Keratinocyte (primary cell): Measurements from ENCODE around the gene EPOP. TPM values are rescaled to one million over a fixed set of nuclear protein-coding genes. Genes with fewer than 3 reads are reported as not detected.

Source experiments
- DNase-seq: peaks from one replicate; pipeline ENCODE4 v3.0.0-alpha.2; 2011; ENCODE audit warnings: low read depth, missing footprints, low spot score
- FAIRE-seq: peaks from 2 replicates; lab custom pipeline; 2011; peaks lifted over from hg19 to GRCh38; lab: Jason Lieb, UNC
- H2AFZ ChIP-seq: 2 replicates; pipeline ENCODE4 v1.6.0; 2012; ENCODE audit warnings: low read length, control low read depth, inconsistent platforms; ENCODE audit not compliant: control insufficient read depth
- H3K27ac ChIP-seq: 2 replicates; pipeline ENCODE4 v1.5.1; 2011; ENCODE audit warnings: low read length; ENCODE audit not compliant: control insufficient read depth, insufficient read depth
- H3K27me3 ChIP-seq: 3 replicates; pipeline ENCODE4 v1.6.0; 2011; ENCODE audit warnings: low read length; ENCODE audit not compliant: control insufficient read depth, insufficient read depth; ENCODE audit errors: extremely low read depth
- H3K36me3 ChIP-seq, 2 experiments: 2 replicates in 1 of 2; 3 replicates in 1 of 2; pipeline ENCODE4 v1.5.1; 2011; ENCODE audit warnings: low read length in 2 of 2, mild to moderate bottlenecking in 1 of 2; ENCODE audit not compliant: control insufficient read depth in 2 of 2, insufficient read depth in 2 of 2; ENCODE audit errors: extremely low read depth in 1 of 2
- H3K4me1 ChIP-seq: 3 replicates; pipeline ENCODE4 v1.5.1; 2011; ENCODE audit warnings: low read length; ENCODE audit not compliant: control insufficient read depth, insufficient read depth; ENCODE audit errors: extremely low read depth
- H3K4me2 ChIP-seq: 3 replicates; pipeline ENCODE4 v1.6.0; 2011; ENCODE audit warnings: low read depth, low read length; ENCODE audit not compliant: control insufficient read depth, insufficient read depth; ENCODE audit errors: extremely low read depth
- H3K4me3 ChIP-seq, 3 experiments: fragments of 200-600 bp in 1 of 3; sonication (generic) in 1 of 3; 2 replicates in 2 of 3; 3 replicates in 1 of 3; pipeline ENCODE4 v1.5.1; 2011 to 2016; ENCODE audit warnings: low read length in 3 of 3, mild to moderate bottlenecking in 3 of 3, control low read depth in 2 of 3, inconsistent platforms in 1 of 3, low read depth in 1 of 3, mixed read lengths in 1 of 3, mixed run types in 1 of 3, moderate library complexity in 1 of 3; ENCODE audit not compliant: control insufficient read depth in 2 of 3, insufficient read depth in 2 of 3; ENCODE audit errors: extremely low read depth in 1 of 3
- H3K79me2 ChIP-seq: 2 replicates; pipeline ENCODE4 v1.6.0; 2012; ENCODE audit warnings: low read length; ENCODE audit not compliant: control insufficient read depth, insufficient read depth
- H3K9ac ChIP-seq: 3 replicates; pipeline ENCODE4 v1.6.0; 2011; ENCODE audit warnings: low read length; ENCODE audit not compliant: control insufficient read depth, insufficient read depth; ENCODE audit errors: extremely low read depth
- H3K9me1 ChIP-seq: 3 replicates; pipeline ENCODE4 v1.6.0; 2011; ENCODE audit warnings: low read length; ENCODE audit not compliant: control insufficient read depth, insufficient read depth; ENCODE audit errors: extremely low read depth
- H3K9me3 ChIP-seq: 2 replicates; pipeline ENCODE4 v1.5.1; 2012; ENCODE audit warnings: low read depth, low read length; ENCODE audit not compliant: control insufficient read depth
- H4K20me1 ChIP-seq: 3 replicates; pipeline ENCODE4 v1.6.0; 2011; ENCODE audit warnings: low read length; ENCODE audit not compliant: control insufficient read depth, insufficient read depth; ENCODE audit errors: extremely low read depth
- CTCF ChIP-seq, 3 experiments: IDR thresholded peaks in 1 of 3; conservative IDR thresholded peaks in 1 of 3; optimal IDR thresholded peaks in 1 of 3; 2 replicates in 2 of 3; 3 replicates in 1 of 3; pipeline versions ENCODE3 to v1.5.1; 2011; ENCODE audit warnings: low read length in 3 of 3, mild to moderate bottlenecking in 3 of 3, moderate library complexity in 2 of 3, control low read depth in 1 of 3, inconsistent platforms in 1 of 3; ENCODE audit not compliant: insufficient read depth in 2 of 3; ENCODE audit errors: extremely low read depth in 1 of 3
- EZH2 ChIP-seq: IDR thresholded peaks from one replicate; pipeline ENCODE4 v1.6.1; 2012; ENCODE audit warnings: inconsistent platforms, mild to moderate bottlenecking, low read length, moderate library complexity
- dilution Hi-C: fragments of 300-500 bp; cut with MboI; formaldehyde crosslinking; loops from one replicate; pipeline ENCODE4 v1.7.0; 2020; ENCODE audit warnings: low sequenced_read_pairs; ENCODE audit not compliant: extremely low pct_ligation_motif_present
- polyA plus RNA-seq, 5 experiments: library from polyadenylated mRNA; depleted of rRNA in 3 of 5; stranded (reverse) in 3 of 5; stranded (forward) in 1 of 5; unstranded in 1 of 5; fragments of >200 nt; gene quantifications; 1 replicate in 1 of 5; 2 replicates in 3 of 5; 3 replicates in 1 of 5; pipeline versions ENCODE4 v1.2.1 to v1.2.3, GENCODE V29; 2011 to 2012; ENCODE audit warnings: missing spikeins in 2 of 5, low read depth in 1 of 5, low replicate concordance in 1 of 5

The EPOP gene
- polyA plus RNA-seq, 1 donor (not counting 4 experiments of a cell fraction or from before 2014, with no cell fraction given): 3.2 TPM

GRCh38 chr17:38709104-38709820 is 34.5 kb upstream of the EPOP start:
- Histone ChIP-seq H2AFZ (no peak overlapping the region), H3K27ac (no peak overlapping the region), H3K4me1 (peaks cover 10% of the 10 kb centered on the region), H3K4me2 (no peak overlapping the region), H3K36me3 (peaks cover 17 to 27% of the 10 kb centered on the region in 2 experiments), H3K4me3 (no peak overlapping the region), H3K79me2 (no peaks in the 10 kb centered on the region), H3K27me3 (no peaks in the 10 kb centered on the region), H3K9me1 (no peaks in the 10 kb centered on the region), H3K9ac (no peak overlapping the region), H3K9me3 (no peaks in the 10 kb centered on the region), H4K20me1 (no peaks in the 10 kb centered on the region)
- dilution Hi-C loops: no loop called here
- FAIRE-seq: no peak
- TF ChIP-seq EZH2 (no peak), CTCF (optimal IDR thresholded peaks at IDR 0.05 in 1 of 3, IDR thresholded peaks at IDR 0.05 in 1 of 3, conservative IDR thresholded peaks at IDR 0.05 in 1 of 3; ENCODE audit: extremely low read depth in 1 of 3, insufficient read depth in 2 of 3, low read length in 3 of 3) (no peak)
- no peak for DNase-seq

GRCh38 chr17:38707678-38708351 is 33.1 kb upstream of the EPOP start:
- no peaks in the 10 kb centered on the region for H3K79me2 ChIP-seq
- TF ChIP-seq EZH2 (no peak), CTCF (optimal IDR thresholded peaks at IDR 0.05 in 1 of 3, IDR thresholded peaks at IDR 0.05 in 1 of 3, conservative IDR thresholded peaks at IDR 0.05 in 1 of 3; ENCODE audit: extremely low read depth in 1 of 3, insufficient read depth in 2 of 3, low read length in 3 of 3) (no peak)
- H3K27ac ChIP-seq: no peak overlapping the region
- H3K4me1 ChIP-seq: peaks cover 23% of the 10 kb centered on the region
- dilution Hi-C loops: no loop called here
- no peaks in the 10 kb centered on the region for H3K9me3 ChIP-seq
- DNase-seq (no peak), FAIRE-seq (no peak)
- H3K9me1 ChIP-seq: no peaks in the 10 kb centered on the region
- no peak overlapping the region for H2AFZ ChIP-seq
- H4K20me1 ChIP-seq: no peaks in the 10 kb centered on the region
- no peak overlapping the region for H3K4me2 ChIP-seq
- peaks cover 9 to 14% of the 10 kb centered on the region in 2 experiments for H3K36me3 ChIP-seq
- no peaks in the 10 kb centered on the region for H3K27me3 ChIP-seq
- H3K4me3 ChIP-seq: no peak overlapping the region
- H3K9ac ChIP-seq: no peak overlapping the region
